ENCODE measurements around the gene DISP3.

GRCh38 chr1:11444907-11445306 is 34.0 kb upstream of the DISP3 start:
- no peak for TF ChIP-seq CTCF (IDR thresholded peaks at IDR 0.05)
- no peak for TF ChIP-seq POLR2A (IDR thresholded peaks at IDR 0.05)

Measured in thyroid gland (tissue), 4 donors.